ENCODE measurements around the gene ADSS2. TPM values are rescaled to one million over a fixed set of nuclear protein-coding genes. Genes with fewer than 3 reads are reported as not detected.
"Not testable (repeated sequence)": the region's sequence is repeated elsewhere in the genome, so short reads cannot be mapped to it uniquely, and the experiment has no call there.

ADSS2 gene
- total RNA-seq, 2 experiments from 2014 or later, result 66.1 to 67.8 TPM

DNA sequence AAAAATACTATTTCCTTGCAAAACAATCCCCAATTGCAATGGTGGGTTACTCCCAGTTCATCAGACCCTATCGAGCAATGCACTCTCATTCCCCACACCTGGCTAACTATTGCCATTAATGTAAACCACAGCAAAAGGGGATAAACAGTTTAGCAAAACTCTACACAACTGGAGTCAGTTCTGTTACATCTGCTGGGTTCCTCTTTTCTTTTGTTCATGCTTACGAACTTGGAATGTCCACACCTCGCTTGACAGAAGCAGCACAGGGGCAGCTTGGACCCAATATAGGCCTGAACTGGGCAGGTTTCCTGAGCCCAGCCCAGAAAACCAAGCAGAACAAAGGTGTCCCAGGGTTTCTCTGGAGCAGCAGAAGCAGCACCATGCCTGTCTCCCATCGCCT, 57.4 kb downstream of the ADSS2 start:
- Mint-ChIP-seq H3K4me3 (no peak overlapping the region), H3K27me3 (no peaks in the 10 kb centered on the region), H3K9me3 (no peaks in the 10 kb centered on the region), H3K36me3 (peaks cover 17% of the 10 kb centered on the region), H3K4me1 (peaks cover 10% of the 10 kb centered on the region), H3K27ac (no peak overlapping the region)
- no peak for DNase-seq

DNA sequence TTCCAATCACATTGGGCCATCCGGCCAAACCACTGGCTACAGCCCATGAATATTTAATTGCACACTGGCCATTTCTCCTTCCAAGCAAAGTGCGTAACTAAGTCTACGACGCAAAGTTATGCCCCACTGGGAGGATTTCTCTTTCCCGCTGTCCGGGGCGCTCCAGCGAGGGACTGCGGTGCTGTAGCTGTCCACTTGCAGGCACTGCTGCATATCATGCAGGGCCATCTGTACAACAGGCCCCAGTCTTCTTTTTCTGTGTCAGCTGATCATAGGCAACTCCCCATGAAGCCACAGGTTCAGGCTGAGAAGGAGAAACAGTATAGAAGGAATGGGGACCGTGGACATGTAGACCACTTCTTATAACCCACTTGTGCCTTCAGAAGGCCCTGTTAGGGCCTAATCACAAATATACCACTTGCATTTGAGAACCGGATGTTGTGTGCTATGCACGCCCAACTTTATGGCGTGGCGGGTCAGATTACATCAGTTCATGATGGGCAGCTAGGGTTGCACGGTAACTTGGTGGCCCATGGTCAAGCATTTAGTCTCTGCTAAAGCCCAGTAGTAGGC, 58.0 kb downstream of the ADSS2 start:
- no peaks in the 10 kb centered on the region for H3K27me3 Mint-ChIP-seq
- H3K4me3 Mint-ChIP-seq, result no peak overlapping the region
- no peak overlapping the region for H3K27ac Mint-ChIP-seq
- no peaks in the 10 kb centered on the region for H3K9me3 Mint-ChIP-seq
- no peak for DNase-seq
- peaks cover 11% of the 10 kb centered on the region for H3K36me3 Mint-ChIP-seq
- H3K4me1 Mint-ChIP-seq, result peaks cover 10% of the 10 kb centered on the region

DNA sequence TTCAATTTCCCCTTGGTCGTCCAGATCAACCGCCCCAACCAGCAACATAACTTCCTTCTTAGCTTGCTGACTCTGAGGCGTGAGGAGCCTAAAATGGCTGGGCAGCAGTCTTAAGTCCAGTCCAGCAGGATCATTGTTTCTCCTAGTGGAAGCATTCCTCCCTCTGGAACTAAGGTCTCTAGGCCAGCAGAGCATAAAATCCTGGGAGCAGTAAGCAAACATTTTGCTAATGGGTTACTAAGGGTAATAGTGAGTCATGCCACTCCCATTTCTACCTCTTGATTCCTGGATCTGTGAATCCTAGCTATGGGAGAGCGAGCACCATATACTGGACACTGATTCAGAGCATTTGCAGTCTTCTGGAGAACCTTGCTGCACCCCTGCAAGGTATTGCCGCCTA, 59.9 kb downstream of the ADSS2 start:
- no peaks in the 10 kb centered on the region for H3K9me3 Mint-ChIP-seq

GRCh38 chr1:244388961-244389360, 62.7 kb downstream of the ADSS2 start:
- no peak overlapping the region for H3K4me3 Mint-ChIP-seq

More for the DNA sequence above, 59.9 kb downstream of the ADSS2 start:
- DNase-seq, result no peak
- Mint-ChIP-seq H3K27me3 (no peaks in the 10 kb centered on the region), H3K4me1 (peaks cover 7% of the 10 kb centered on the region), H3K36me3 (peaks cover 7% of the 10 kb centered on the region), H3K4me3 (no peak overlapping the region), H3K27ac (no peak overlapping the region)

GRCh38 chr1:244387415-244387814, 64.3 kb downstream of the ADSS2 start:
- H3K27me3 Mint-ChIP-seq, result no peaks in the 10 kb centered on the region
- peaks cover 2% of the 10 kb centered on the region for H3K36me3 Mint-ChIP-seq
- H3K27ac Mint-ChIP-seq, result no peak overlapping the region
- DNase-seq, result no peak
- H3K4me3 Mint-ChIP-seq, result no peak overlapping the region
- H3K9me3 Mint-ChIP-seq, result no peaks in the 10 kb centered on the region
- no peaks in the 10 kb centered on the region for H3K4me1 Mint-ChIP-seq

More at GRCh38 chr1:244388961-244389360, 62.7 kb downstream of the ADSS2 start:
- Mint-ChIP-seq H3K27ac (no peak overlapping the region), H3K27me3 (no peaks in the 10 kb centered on the region), H3K4me1 (no peaks in the 10 kb centered on the region), H3K36me3 (peaks cover 2% of the 10 kb centered on the region), H3K9me3 (no peaks in the 10 kb centered on the region)
- no peak for DNase-seq

DNA sequence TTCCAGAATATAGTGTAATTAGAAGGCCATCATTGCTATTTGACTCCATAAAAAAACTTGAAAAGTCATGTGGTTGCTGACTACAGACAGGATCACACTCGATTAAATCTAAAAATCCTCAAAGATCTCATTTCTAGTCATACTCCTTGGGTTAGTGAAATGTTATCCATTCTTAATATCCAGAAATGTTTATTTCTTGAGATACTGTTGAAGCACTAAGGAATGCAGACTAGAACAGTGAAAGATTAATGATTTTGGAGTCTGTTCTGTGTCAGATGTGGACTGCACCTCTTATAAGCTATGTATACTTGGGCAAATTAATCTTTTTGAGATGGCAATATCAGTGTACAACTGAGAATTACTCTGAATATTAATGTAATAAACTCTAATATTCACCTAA, 65.1 kb downstream of the ADSS2 start:
- no peaks in the 10 kb centered on the region for H3K27me3 Mint-ChIP-seq
- H3K36me3 Mint-ChIP-seq, result peaks cover 2% of the 10 kb centered on the region
- no peak overlapping the region for H3K4me3 Mint-ChIP-seq
- no peaks in the 10 kb centered on the region for H3K4me1 Mint-ChIP-seq
- no peaks in the 10 kb centered on the region for H3K9me3 Mint-ChIP-seq
- no peak overlapping the region for H3K27ac Mint-ChIP-seq
- DNase-seq, result no peak

- no peak overlapping the region for H3K27ac Mint-ChIP-seq
- H3K4me1 Mint-ChIP-seq, result no peaks in the 10 kb centered on the region
- no peaks in the 10 kb centered on the region for H3K27me3 Mint-ChIP-seq
- H3K36me3 Mint-ChIP-seq, result peaks cover 2% of the 10 kb centered on the region
- no peaks in the 10 kb centered on the region for H3K9me3 Mint-ChIP-seq
- no peak for DNase-seq
- H3K4me3 Mint-ChIP-seq, result no peak overlapping the region
These were observed 67.6 kb downstream of the ADSS2 start for GRCh38 chr1:244384066-244384465.

GRCh38 chr1:244383278-244383884, 68.3 kb downstream of the ADSS2 start:
- Mint-ChIP-seq H3K36me3 (peaks cover 2% of the 10 kb centered on the region), H3K27ac (no peak overlapping the region)

DNA sequence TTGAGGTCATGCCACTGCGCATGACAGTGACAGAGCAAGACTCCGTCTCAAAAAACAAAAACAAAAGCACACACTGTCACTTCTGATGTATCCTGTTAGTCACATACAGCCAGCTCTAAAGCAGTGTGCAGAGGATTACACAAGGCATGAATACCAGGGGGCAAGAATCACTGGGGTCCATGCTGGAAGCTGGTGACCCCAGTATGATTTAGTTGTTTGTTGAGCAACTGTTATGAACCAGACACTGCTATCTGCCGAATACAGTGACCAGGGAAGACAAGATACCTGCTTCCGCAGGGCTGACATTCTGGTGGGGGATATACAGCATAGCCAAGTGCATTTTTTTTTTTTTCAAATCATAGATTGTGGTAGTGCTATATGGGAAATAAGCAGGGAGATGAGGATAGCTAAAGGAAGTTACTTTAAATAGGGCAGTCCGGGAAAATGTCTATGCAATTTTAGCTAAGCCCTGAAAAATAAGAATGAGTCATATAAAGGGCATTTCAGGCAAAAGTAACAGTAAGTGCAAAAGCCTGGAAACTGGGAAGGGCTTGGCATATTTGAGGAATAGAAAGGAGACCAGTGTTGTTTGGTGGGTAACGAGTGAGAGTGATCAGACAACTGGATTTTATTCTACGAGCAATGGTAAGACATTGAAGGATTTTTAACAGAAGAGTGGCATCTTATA, 69.7 kb downstream of the ADSS2 start:
- no peak overlapping the region for H3K4me3 Mint-ChIP-seq

More at GRCh38 chr1:244383278-244383884, 68.3 kb downstream of the ADSS2 start:
- no peaks in the 10 kb centered on the region for H3K4me1 Mint-ChIP-seq
- no peak overlapping the region for H3K4me3 Mint-ChIP-seq
- no peaks in the 10 kb centered on the region for H3K27me3 Mint-ChIP-seq
- no peak for DNase-seq
- H3K9me3 Mint-ChIP-seq, result no peaks in the 10 kb centered on the region

GRCh38 chr1:244376126-244376525, 75.6 kb downstream of the ADSS2 start:
- H3K27ac Mint-ChIP-seq, result no peak overlapping the region
- no peaks in the 10 kb centered on the region for H3K9me3 Mint-ChIP-seq
- H3K4me3 Mint-ChIP-seq, result no peak overlapping the region
- H3K27me3 Mint-ChIP-seq, result no peaks in the 10 kb centered on the region
- DNase-seq, result no peak
- H3K36me3 Mint-ChIP-seq, result no peaks in the 10 kb centered on the region
- no peaks in the 10 kb centered on the region for H3K4me1 Mint-ChIP-seq

More for the DNA sequence above, 69.7 kb downstream of the ADSS2 start:
- no peaks in the 10 kb centered on the region for H3K9me3 Mint-ChIP-seq
- H3K27me3 Mint-ChIP-seq, result no peaks in the 10 kb centered on the region
- H3K36me3 Mint-ChIP-seq, result no peaks in the 10 kb centered on the region
- H3K4me1 Mint-ChIP-seq, result no peaks in the 10 kb centered on the region
- DNase-seq, result no peak
- H3K27ac Mint-ChIP-seq, result no peak overlapping the region

DNA sequence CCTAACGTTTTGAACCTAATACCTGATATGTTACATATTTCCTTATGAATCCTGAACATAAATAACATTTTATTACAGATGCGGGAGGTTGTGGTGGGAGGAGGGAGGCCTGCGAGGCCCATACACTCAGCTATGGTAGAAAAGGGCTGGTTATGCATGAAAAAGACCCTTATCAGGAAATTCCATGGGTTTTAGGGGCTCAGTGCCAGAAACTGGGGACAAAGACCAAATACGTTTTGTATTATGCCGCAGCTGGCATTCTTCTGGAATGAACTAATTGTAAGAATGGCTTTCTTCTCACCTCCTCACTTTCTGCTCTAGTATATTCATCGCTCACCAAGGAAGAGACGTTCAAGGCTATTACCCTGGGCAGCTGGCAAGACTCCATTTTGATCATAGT, 76.7 kb downstream of the ADSS2 start:
- Mint-ChIP-seq H3K27me3 (no peaks in the 10 kb centered on the region), H3K9me3 (no peaks in the 10 kb centered on the region), H3K4me1 (no peaks in the 10 kb centered on the region), H3K27ac (no peak overlapping the region), H3K4me3 (no peak overlapping the region), H3K36me3 (no peaks in the 10 kb centered on the region)
- no peak for DNase-seq

DNA sequence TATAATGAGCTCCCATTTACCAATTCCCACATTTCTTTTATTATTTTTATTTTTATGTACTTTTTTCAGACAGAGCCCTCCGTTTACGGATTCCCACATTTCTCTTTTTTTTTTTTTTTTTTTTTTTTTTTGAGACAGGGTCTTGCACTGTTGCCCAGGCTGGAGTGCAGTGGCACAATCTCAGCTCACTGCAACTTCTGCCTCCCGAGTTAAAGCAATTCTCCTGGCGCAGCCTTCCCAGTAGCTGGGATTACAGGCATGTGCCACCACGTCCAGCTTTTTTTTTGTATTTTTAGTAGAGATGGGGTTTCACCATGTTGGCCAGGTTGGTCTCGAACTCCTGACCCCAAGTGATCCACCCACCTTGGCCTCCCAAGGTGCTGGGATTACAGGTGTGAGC, 77.2 kb downstream of the ADSS2 start:
- H3K9me3 Mint-ChIP-seq, result not testable (repeated sequence)

DNA sequence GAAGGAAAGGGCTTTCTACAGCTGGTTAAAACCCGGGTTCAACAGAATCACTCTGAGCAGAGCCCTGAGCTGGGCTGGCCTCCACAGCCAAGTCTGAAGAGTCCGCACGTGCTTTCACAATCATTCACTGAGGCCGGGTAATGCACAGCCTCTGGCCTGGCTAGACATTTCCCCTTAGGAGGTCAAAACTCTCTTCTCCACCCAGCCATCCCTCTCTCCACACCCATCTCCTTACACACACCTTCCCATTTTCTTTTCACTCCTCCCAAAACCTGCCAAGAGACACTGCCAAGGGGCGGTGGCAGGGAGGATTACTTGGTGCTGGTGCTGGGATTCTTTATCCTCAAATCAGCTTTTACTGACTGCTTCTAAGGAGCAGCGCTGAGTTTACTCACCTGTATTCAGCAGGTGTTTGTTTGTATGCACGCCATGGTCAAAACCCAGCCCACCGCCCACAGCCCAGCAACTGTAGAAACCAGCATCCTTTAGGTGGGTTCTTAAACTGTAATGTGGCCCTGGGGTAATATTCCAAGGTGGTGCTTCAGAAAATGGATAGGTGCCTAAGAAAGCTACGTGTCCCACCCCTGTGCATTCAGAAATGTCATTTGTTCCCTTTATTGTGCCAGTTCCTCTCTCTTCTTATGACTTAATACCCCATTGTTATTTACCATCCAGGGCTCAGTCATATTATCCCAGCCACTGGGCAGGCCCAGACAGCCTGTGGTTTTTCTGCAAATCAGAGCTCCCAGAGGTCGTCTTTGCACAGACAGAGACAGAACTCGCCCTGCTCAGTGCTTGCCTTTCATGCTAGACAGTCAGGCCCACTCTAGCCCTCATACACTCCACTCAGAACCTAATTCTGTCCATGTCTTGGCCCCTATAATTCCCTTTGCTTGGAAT, 80.2 kb downstream of the ADSS2 start:
- Mint-ChIP-seq H3K27me3 (no peaks in the 10 kb centered on the region), H3K4me1 (no peaks in the 10 kb centered on the region), H3K27ac (no peak overlapping the region), H3K36me3 (no peaks in the 10 kb centered on the region), H3K4me3 (no peak overlapping the region), H3K9me3 (no peaks in the 10 kb centered on the region)
- DNase-seq, result no peak

More for the DNA sequence above, 77.2 kb downstream of the ADSS2 start:
- H3K27me3 Mint-ChIP-seq, H3K27ac Mint-ChIP-seq, H3K4me1 Mint-ChIP-seq, H3K36me3 Mint-ChIP-seq, H3K4me3 Mint-ChIP-seq, DNase-seq: not testable (repeated sequence)

- H3K4me3 Mint-ChIP-seq, result no peak overlapping the region
- H3K4me1 Mint-ChIP-seq, result no peaks in the 10 kb centered on the region
- no peak overlapping the region for H3K27ac Mint-ChIP-seq
- peaks cover 2% of the 10 kb centered on the region for H3K9me3 Mint-ChIP-seq
- H3K27me3 Mint-ChIP-seq, result no peaks in the 10 kb centered on the region
- DNase-seq, result no peak
- H3K36me3 Mint-ChIP-seq, result no peaks in the 10 kb centered on the region
These were observed 81.6 kb downstream of the ADSS2 start for GRCh38 chr1:244370060-244370637.
